ENCODE data around the gene GANAB. TPM values are rescaled to one million over a fixed set of nuclear protein-coding genes. Genes with fewer than 3 reads are reported as not detected.

Gene GANAB
- total and polyA plus RNA-seq, 2 of the 13 experiments (the other 11 are each of a cell fraction or from before 2014, with no cell fraction given) = 99.5 to 234 TPM

DNA sequence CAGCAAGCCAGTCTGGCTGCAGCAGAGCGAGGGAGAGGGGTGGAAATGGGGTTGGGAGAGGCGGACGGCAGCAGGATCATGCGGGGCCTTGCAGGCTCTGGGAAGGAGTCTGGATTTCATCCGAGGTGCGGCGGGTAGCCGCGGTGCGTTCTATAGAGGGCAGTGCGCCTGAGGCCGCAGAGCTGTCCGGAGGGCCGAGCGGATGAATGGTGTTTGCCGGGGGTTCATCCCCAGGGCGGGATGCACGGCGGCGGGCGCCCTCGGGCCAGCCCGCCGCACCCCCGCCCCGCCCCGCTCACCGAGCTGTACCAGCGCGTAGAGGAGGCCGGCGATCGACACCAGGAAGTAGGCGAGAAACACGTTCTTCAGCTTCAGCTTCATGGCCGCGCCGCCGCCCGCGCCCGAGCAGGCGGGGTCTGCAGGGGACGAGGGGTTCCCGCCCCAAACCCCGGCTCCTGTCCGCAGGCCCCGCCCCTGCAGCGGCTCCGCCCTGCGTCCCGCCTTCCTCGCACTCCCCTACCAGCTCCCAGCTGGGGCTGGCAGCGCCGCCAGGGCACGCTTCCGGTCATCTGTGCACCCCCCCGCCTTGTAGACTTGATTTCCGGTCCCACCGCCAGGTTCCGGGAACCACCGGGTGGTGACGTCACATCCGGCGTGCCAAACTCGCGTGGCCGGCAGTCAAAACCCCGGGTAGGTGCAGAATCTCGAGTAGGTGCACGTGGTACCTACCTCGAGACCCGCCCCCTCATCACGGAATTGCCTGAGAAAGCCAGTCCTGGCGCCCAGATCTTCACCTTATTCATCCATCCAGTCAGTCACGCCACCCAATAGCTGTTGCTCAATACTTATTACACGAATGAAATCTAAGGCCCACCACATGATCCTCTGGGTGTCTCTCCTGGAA is 24.6 kb downstream of the GANAB start, which contains the start of gene B3GAT3 (continued):
- TF ChIP-seq, protein P1, sequence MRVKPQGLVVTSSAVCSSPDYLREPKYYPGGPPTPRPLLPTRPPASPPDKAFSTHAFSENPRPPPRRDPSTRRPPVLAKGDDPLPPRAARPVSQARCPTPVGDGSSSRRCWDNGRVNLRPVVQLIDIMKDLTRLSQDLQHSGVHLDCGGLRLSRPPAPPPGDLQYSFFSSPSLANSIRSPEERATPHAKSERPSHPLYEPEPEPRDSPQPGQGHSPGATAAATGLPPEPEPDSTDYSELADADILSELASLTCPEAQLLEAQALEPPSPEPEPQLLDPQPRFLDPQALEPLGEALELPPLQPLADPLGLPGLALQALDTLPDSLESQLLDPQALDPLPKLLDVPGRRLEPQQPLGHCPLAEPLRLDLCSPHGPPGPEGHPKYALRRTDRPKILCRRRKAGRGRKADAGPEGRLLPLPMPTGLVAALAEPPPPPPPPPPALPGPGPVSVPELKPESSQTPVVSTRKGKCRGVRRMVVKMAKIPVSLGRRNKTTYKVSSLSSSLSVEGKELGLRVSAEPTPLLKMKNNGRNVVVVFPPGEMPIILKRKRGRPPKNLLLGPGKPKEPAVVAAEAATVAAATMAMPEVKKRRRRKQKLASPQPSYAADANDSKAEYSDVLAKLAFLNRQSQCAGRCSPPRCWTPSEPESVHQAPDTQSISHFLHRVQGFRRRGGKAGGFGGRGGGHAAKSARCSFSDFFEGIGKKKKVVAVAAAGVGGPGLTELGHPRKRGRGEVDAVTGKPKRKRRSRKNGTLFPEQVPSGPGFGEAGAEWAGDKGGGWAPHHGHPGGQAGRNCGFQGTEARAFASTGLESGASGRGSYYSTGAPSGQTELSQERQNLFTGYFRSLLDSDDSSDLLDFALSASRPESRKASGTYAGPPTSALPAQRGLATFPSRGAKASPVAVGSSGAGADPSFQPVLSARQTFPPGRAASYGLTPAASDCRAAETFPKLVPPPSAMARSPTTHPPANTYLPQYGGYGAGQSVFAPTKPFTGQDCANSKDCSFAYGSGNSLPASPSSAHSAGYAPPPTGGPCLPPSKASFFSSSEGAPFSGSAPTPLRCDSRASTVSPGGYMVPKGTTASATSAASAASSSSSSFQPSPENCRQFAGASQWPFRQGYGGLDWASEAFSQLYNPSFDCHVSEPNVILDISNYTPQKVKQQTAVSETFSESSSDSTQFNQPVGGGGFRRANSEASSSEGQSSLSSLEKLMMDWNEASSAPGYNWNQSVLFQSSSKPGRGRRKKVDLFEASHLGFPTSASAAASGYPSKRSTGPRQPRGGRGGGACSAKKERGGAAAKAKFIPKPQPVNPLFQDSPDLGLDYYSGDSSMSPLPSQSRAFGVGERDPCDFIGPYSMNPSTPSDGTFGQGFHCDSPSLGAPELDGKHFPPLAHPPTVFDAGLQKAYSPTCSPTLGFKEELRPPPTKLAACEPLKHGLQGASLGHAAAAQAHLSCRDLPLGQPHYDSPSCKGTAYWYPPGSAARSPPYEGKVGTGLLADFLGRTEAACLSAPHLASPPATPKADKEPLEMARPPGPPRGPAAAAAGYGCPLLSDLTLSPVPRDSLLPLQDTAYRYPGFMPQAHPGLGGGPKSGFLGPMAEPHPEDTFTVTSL (CRISPR knock-in tag; IDR thresholded peaks at IDR 0.05; ENCODE audit: borderline replicate concordance) = 0 out of 2 replicates have a peak, but pooled peaks have one; percentile 14
- TF ChIP-seq ZNF547 (CRISPR knock-in tag; IDR thresholded peaks at IDR 0.05) (peak; percentile 95; the same call in 1 of the 2 replicates), GFI1 (CRISPR knock-in tag; IDR thresholded peaks at IDR 0.05; ENCODE audit: borderline replicate concordance) (no peak), SNRNP70 (IDR thresholded peaks at IDR 0.05; ENCODE audit: low read depth, low read length) (no peak), ONECUT2 (CRISPR knock-in tag; IDR thresholded peaks at IDR 0.05) (no peak), ZNF709 (CRISPR knock-in tag; IDR thresholded peaks at IDR 0.05) (peak; percentile 63; the same call in 1 of the 2 replicates), NR2F2 (IDR thresholded peaks at IDR 0.05; ENCODE audit: borderline replicate concordance, low read depth) (peak; percentile 41; the same call in 1 of the 2 replicates), DMAP1 (CRISPR knock-in tag; IDR thresholded peaks at IDR 0.05) (peak; percentile 92), NRL (CRISPR knock-in tag; IDR thresholded peaks at IDR 0.05; ENCODE audit: borderline replicate concordance) (peak; percentile 81), CBFB (CRISPR knock-in tag; IDR thresholded peaks at IDR 0.05) (peak; percentile 63; the same call in 1 of the 2 replicates), SALL1 (CRISPR knock-in tag; IDR thresholded peaks at IDR 0.05) (peak; percentile 83), AGO1 (IDR thresholded peaks at IDR 0.05; ENCODE audit: low read depth, low read length, poor library complexity, severe bottlenecking) (peak; percentile 95), ZNF354B (CRISPR knock-in tag; IDR thresholded peaks at IDR 0.05) (no peak), GATAD2A (CRISPR knock-in tag; IDR thresholded peaks at IDR 0.05) (peak; percentile 73), ZFYVE20 (CRISPR knock-in tag; IDR thresholded peaks at IDR 0.05; ENCODE audit: borderline replicate concordance, low read depth) (no peak), ATF1 (CRISPR knock-in tag; IDR thresholded peaks at IDR 0.05) (peak; percentile 92)
- TF ChIP-seq, protein P2, sequence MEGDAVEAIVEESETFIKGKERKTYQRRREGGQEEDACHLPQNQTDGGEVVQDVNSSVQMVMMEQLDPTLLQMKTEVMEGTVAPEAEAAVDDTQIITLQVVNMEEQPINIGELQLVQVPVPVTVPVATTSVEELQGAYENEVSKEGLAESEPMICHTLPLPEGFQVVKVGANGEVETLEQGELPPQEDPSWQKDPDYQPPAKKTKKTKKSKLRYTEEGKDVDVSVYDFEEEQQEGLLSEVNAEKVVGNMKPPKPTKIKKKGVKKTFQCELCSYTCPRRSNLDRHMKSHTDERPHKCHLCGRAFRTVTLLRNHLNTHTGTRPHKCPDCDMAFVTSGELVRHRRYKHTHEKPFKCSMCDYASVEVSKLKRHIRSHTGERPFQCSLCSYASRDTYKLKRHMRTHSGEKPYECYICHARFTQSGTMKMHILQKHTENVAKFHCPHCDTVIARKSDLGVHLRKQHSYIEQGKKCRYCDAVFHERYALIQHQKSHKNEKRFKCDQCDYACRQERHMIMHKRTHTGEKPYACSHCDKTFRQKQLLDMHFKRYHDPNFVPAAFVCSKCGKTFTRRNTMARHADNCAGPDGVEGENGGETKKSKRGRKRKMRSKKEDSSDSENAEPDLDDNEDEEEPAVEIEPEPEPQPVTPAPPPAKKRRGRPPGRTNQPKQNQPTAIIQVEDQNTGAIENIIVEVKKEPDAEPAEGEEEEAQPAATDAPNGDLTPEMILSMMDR (CRISPR knock-in tag; IDR thresholded peaks at IDR 0.05) = peak; percentile 39
- TF ChIP-seq, protein P3, sequence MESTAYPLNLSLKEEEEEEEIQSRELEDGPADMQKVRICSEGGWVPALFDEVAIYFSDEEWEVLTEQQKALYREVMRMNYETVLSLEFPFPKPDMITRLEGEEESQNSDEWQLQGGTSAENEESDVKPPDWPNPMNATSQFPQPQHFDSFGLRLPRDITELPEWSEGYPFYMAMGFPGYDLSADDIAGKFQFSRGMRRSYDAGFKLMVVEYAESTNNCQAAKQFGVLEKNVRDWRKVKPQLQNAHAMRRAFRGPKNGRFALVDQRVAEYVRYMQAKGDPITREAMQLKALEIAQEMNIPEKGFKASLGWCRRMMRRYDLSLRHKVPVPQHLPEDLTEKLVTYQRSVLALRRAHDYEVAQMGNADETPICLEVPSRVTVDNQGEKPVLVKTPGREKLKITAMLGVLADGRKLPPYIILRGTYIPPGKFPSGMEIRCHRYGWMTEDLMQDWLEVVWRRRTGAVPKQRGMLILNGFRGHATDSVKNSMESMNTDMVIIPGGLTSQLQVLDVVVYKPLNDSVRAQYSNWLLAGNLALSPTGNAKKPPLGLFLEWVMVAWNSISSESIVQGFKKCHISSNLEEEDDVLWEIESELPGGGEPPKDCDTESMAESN (CRISPR knock-in tag; conservative IDR thresholded peaks at IDR 0.05) = peak; percentile 74; the same call in 1 of the 2 replicates
- TF ChIP-seq, protein P4, sequence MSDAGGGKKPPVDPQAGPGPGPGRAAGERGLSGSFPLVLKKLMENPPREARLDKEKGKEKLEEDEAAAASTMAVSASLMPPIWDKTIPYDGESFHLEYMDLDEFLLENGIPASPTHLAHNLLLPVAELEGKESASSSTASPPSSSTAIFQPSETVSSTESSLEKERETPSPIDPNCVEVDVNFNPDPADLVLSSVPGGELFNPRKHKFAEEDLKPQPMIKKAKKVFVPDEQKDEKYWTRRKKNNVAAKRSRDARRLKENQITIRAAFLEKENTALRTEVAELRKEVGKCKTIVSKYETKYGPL (CRISPR knock-in tag; IDR thresholded peaks at IDR 0.05) = no peak
